Measurements from ENCODE around the gene SELENON. TPM values are rescaled to one million over a fixed set of nuclear protein-coding genes. Genes with fewer than 3 reads are reported as not detected.

Gene SELENON
- total and polyA plus RNA-seq, 2 of the 13 experiments (the other 11 are each of a cell fraction or from before 2014, with no cell fraction given) = 3.8 to 8.0 TPM

DNA sequence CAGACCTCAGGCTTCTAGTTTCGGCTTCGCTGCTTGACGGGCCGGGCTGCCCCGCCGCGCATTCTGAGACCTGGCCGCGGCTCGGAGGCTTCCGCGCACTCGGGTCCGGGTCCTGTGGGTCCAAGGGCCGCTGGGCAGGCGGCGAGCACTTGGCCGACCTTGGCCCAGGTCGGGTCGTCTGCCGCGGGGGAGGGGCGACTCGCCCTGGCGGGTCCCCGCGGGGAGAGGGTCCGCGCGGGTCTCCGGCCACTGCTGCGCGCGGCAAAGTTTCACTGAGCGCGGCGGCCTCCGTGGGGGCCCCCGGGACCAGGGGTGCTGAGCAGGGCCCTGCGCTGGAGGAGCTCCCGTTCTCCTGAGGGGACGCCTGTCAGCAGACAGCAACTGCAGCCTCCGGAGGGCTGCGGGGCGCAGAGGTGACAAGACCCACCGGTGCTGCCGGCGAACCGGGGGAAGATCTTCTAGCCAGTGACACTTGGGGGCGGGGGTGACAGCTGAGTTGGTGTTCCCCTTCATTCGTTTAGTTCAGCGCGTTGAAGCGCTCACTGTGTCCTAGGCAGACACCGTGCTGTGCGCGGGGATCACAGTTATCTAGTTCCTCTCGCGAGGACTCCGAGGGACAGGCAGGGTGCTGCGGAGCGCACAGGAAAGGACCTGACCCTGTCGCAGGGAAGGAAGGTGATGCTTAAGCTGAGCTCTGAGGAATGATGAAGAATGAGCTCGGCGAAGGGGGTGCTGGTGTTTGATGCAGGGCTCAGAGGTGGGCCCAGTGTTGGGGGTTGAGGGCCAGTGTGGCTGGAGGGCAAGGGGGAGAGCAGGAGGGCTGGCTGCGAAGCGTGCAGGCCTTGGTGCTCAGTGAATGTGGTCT lies 20.5 kb downstream of the SELENON start (continued):
- TF ChIP-seq, protein P1, sequence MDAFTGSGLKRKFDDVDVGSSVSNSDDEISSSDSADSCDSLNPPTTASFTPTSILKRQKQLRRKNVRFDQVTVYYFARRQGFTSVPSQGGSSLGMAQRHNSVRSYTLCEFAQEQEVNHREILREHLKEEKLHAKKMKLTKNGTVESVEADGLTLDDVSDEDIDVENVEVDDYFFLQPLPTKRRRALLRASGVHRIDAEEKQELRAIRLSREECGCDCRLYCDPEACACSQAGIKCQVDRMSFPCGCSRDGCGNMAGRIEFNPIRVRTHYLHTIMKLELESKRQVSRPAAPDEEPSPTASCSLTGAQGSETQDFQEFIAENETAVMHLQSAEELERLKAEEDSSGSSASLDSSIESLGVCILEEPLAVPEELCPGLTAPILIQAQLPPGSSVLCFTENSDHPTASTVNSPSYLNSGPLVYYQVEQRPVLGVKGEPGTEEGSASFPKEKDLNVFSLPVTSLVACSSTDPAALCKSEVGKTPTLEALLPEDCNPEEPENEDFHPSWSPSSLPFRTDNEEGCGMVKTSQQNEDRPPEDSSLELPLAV (CRISPR knock-in tag; conservative IDR thresholded peaks at IDR 0.05; ENCODE audit: low read depth) = no peak
- TF ChIP-seq FOXM1 (CRISPR knock-in tag; IDR thresholded peaks at IDR 0.05) (no peak), TARDBP (CRISPR knock-in tag; IDR thresholded peaks at IDR 0.05) (peak; percentile 67; the same call in 1 of the 2 replicates), IKZF4 (CRISPR knock-in tag; IDR thresholded peaks at IDR 0.05; ENCODE audit: borderline replicate concordance, low read depth, not compliant biosample characterization) (no peak), POLR2G (IDR thresholded peaks at IDR 0.05; ENCODE audit: low read depth, low read length) (no peak; the same call in none of the 2 replicates), ZNF367 (CRISPR knock-in tag; IDR thresholded peaks at IDR 0.05; ENCODE audit: borderline replicate concordance) (no peak), NCOA5 (CRISPR knock-in tag; IDR thresholded peaks at IDR 0.05) (no peak), ZNF780A (CRISPR knock-in tag; IDR thresholded peaks at IDR 0.05) (no peak), ZNF790 (CRISPR knock-in tag; IDR thresholded peaks at IDR 0.05; ENCODE audit: borderline replicate concordance) (no peak), NFIB (CRISPR knock-in tag; IDR thresholded peaks at IDR 0.05; ENCODE audit: borderline replicate concordance) (0 out of 2 replicates have a peak, but pooled peaks have one; percentile 73), TAF1 (CRISPR knock-in tag; IDR thresholded peaks at IDR 0.05) (no peak), RCOR2 (CRISPR knock-in tag; IDR thresholded peaks at IDR 0.05) (no peak), CCAR2 (optimal IDR thresholded peaks at IDR 0.05; ENCODE audit: low read depth, low read length) (no peak), SATB2 (CRISPR knock-in tag; IDR thresholded peaks at IDR 0.05) (no peak)
- TF ChIP-seq, protein P2, sequence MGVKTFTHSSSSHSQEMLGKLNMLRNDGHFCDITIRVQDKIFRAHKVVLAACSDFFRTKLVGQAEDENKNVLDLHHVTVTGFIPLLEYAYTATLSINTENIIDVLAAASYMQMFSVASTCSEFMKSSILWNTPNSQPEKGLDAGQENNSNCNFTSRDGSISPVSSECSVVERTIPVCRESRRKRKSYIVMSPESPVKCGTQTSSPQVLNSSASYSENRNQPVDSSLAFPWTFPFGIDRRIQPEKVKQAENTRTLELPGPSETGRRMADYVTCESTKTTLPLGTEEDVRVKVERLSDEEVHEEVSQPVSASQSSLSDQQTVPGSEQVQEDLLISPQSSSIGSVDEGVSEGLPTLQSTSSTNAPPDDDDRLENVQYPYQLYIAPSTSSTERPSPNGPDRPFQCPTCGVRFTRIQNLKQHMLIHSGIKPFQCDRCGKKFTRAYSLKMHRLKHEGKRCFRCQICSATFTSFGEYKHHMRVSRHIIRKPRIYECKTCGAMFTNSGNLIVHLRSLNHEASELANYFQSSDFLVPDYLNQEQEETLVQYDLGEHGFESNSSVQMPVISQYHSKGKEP (CRISPR knock-in tag; IDR thresholded peaks at IDR 0.05) = 0 out of 2 replicates have a peak, but pooled peaks have one; percentile 10
- TF ChIP-seq, protein P3, sequence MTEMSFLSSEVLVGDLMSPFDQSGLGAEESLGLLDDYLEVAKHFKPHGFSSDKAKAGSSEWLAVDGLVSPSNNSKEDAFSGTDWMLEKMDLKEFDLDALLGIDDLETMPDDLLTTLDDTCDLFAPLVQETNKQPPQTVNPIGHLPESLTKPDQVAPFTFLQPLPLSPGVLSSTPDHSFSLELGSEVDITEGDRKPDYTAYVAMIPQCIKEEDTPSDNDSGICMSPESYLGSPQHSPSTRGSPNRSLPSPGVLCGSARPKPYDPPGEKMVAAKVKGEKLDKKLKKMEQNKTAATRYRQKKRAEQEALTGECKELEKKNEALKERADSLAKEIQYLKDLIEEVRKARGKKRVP (CRISPR knock-in tag; IDR thresholded peaks at IDR 0.05) = 0 out of 4 replicates have a peak, but pooled peaks of 1 of the 2 experiments have one; percentile 6
- TF ChIP-seq, protein P4, sequence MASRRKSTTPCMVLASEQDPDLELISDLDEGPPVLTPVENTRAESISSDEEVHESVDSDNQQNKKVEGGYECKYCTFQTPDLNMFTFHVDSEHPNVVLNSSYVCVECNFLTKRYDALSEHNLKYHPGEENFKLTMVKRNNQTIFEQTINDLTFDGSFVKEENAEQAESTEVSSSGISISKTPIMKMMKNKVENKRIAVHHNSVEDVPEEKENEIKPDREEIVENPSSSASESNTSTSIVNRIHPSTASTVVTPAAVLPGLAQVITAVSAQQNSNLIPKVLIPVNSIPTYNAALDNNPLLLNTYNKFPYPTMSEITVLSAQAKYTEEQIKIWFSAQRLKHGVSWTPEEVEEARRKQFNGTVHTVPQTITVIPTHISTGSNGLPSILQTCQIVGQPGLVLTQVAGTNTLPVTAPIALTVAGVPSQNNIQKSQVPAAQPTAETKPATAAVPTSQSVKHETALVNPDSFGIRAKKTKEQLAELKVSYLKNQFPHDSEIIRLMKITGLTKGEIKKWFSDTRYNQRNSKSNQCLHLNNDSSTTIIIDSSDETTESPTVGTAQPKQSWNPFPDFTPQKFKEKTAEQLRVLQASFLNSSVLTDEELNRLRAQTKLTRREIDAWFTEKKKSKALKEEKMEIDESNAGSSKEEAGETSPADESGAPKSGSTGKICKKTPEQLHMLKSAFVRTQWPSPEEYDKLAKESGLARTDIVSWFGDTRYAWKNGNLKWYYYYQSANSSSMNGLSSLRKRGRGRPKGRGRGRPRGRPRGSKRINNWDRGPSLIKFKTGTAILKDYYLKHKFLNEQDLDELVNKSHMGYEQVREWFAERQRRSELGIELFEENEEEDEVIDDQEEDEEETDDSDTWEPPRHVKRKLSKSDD (CRISPR knock-in tag; IDR thresholded peaks at IDR 0.05; ENCODE audit: low read depth) = no peak
- TF ChIP-seq, protein P5, sequence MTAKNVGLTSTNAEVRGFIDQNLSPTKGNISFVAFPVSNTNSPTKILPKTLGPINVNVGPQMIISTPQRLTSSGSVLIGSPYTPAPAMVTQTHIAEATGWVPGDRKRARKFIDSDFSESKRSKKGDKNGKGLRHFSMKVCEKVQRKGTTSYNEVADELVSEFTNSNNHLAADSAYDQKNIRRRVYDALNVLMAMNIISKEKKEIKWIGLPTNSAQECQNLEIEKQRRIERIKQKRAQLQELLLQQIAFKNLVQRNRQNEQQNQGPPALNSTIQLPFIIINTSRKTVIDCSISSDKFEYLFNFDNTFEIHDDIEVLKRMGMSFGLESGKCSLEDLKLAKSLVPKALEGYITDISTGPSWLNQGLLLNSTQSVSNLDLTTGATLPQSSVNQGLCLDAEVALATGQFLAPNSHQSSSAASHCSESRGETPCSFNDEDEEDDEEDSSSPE (CRISPR knock-in tag; IDR thresholded peaks at IDR 0.05) = peak; percentile 21; the same call in 1 of the 2 replicates
- TF ChIP-seq, protein P6, sequence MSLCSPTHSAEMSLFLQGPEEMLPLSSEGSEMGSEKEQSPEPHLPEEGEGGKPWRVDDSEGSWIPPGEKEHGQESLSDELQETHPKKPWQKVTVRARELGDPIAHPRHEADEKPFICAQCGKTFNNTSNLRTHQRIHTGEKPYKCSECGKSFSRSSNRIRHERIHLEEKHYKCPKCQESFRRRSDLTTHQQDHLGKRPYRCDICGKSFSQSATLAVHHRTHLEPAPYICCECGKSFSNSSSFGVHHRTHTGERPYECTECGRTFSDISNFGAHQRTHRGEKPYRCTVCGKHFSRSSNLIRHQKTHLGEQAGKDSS (CRISPR knock-in tag; IDR thresholded peaks at IDR 0.05; ENCODE audit: borderline replicate concordance, low read depth) = no peak
